Ascending aorta (tissue), 2 donors: ENCODE measurements around the gene NEURL4. TPM values are rescaled to one million over a fixed set of nuclear protein-coding genes. Genes with fewer than 3 reads are reported as not detected.
A peak's percentile ranks its signal among the peaks of the same experiment; 100 is the strongest.

Source experiments
- DNase-seq, 2 donors: peaks; one replicate each; pipeline ENCODE4 v3.0.0-alpha.2; 2019; ENCODE audit warnings: low spot score in 2 of 2
- H3K27ac ChIP-seq, 2 donors: fragments of 200-600 bp; sonication (generic); one replicate each; pipeline ENCODE4 v1.5.1; 2016 to 2017; ENCODE audit warnings: mild to moderate bottlenecking in 1 of 2
- H3K27me3 ChIP-seq: fragments of 200-600 bp; sonication (generic); one replicate; pipeline ENCODE4 v1.5.1; 2017
- H3K36me3 ChIP-seq, 2 donors: fragments of 200-600 bp; sonication (generic); one replicate each; pipeline ENCODE4 v1.5.1; 2016
- H3K4me1 ChIP-seq, 2 donors: fragments of 200-600 bp; sonication (generic); one replicate each; pipeline ENCODE4 v1.5.1; 2016 to 2017; ENCODE audit warnings: mild to moderate bottlenecking in 1 of 2
- H3K4me3 ChIP-seq, 2 donors: fragments of 200-600 bp; sonication (generic); one replicate each; pipeline ENCODE4 v1.5.1; 2016 to 2017; ENCODE audit warnings: mild to moderate bottlenecking in 1 of 2
- H3K9me3 ChIP-seq, 2 donors: fragments of 200-600 bp; sonication (generic); one replicate each; pipeline ENCODE4 v1.5.1; 2016
- CTCF ChIP-seq, 3 experiments: fragments of 200-600 bp in 2 of 3; fragments of 450-650 bp in 1 of 3; sonication (generic) in 2 of 3; IDR thresholded peaks; one replicate each; pipeline ENCODE4 v1.5.1; 2016 to 2019; ENCODE audit warnings: antibody characterized with exemption in 3 of 3, mild to moderate bottlenecking in 1 of 3, moderate library complexity in 1 of 3
- intact Hi-C: fragments of 100-400 bp; cut with DNase I; formaldehyde crosslinking; loops from one replicate; pipeline ENCODE4 v1.15.1; 2023
- total RNA-seq: library from RNA; depleted of rRNA; stranded (reverse); fragments of >200 nt; gene quantifications from one replicate; pipeline ENCODE4 v1.1.0, GENCODE V29; 2016

NEURL4 gene
- total RNA-seq, 1 donor from 2014 or later = 22.0 TPM

- no peak for TF ChIP-seq CTCF (IDR thresholded peaks at IDR 0.05)
- Histone ChIP-seq H3K4me1 (peaks cover 10 to 25% of the 10 kb centered on the region in 2 donors), H3K27me3 (no peaks in the 10 kb centered on the region), H3K9me3 (no peaks in the 10 kb centered on the region), H3K36me3 (peaks cover 60 to 63% of the 10 kb centered on the region in 2 donors), H3K27ac (peak overlapping the region; percentile 93 to 95), H3K4me3 (peak overlapping the region; percentile 81 to 88)
- intact Hi-C loops = loop anchor here (1.0 kb wide), 1 partner anchor 14 kb away; the partner anchor contains the start of gene NEURL4
- DNase-seq = no peak
Observed at GRCh38 chr17:7315570-7316235, 13.4 kb downstream of the NEURL4 start.

GRCh38 chr17:7314719-7315569 lies 14.2 kb downstream of the NEURL4 start, which contains the start of gene GPS2:
GPS2 (minus strand) TSS chr17:7315360; CDS start chr17:7315052, 308 bp downstream.
- Histone ChIP-seq H3K4me1 (peaks cover 10 to 33% of the 10 kb centered on the region in 2 donors), H3K36me3 (peaks cover 60 to 64% of the 10 kb centered on the region in 2 donors), H3K4me3 (peak within 1 kb of the TSS; percentile 81 to 88), H3K27me3 (no peaks in the 10 kb centered on the region), H3K9me3 (no peaks in the 10 kb centered on the region), H3K27ac (peak within 1 kb of the TSS; percentile 93 to 95)
- no peak for TF ChIP-seq CTCF (IDR thresholded peaks at IDR 0.05)
- intact Hi-C loops = loop anchor here (1.0 kb wide), 1 partner anchor 14 kb away; the partner anchor contains the start of gene NEURL4
- peak; percentile 61 to 96 for DNase-seq

- H3K27ac ChIP-seq = peak overlapping the region; percentile 93 to 95
- TF ChIP-seq CTCF (IDR thresholded peaks at IDR 0.05) = no peak
- peak overlapping the region; percentile 81 to 88 for H3K4me3 ChIP-seq
- intact Hi-C loops = no loop called here
- DNase-seq = no peak
- H3K27me3 ChIP-seq = no peaks in the 10 kb centered on the region
- H3K4me1 ChIP-seq = peaks cover 13 to 41% of the 10 kb centered on the region in 2 donors
- H3K36me3 ChIP-seq = peaks cover 66 to 67% of the 10 kb centered on the region in 2 donors
- no peaks in the 10 kb centered on the region for H3K9me3 ChIP-seq
Observed at GRCh38 chr17:7313890-7314718, 15.0 kb downstream of the NEURL4 start.

- intact Hi-C loops = no loop called here
- Histone ChIP-seq H3K4me1 (peaks cover 13 to 45% of the 10 kb centered on the region in 2 donors), H3K36me3 (peaks cover 59% of the 10 kb centered on the region in 2 donors)
Observed at GRCh38 chr17:7313088-7313889, 15.8 kb downstream of the NEURL4 start.

More at GRCh38 chr17:7313088-7313889, 15.8 kb downstream of the NEURL4 start:
- Histone ChIP-seq H3K4me3 (peak overlapping the region in 1 of 2 donors; percentile 6), H3K27me3 (no peaks in the 10 kb centered on the region), H3K9me3 (no peaks in the 10 kb centered on the region), H3K27ac (no peak overlapping the region)
- peak in 1 of 3 experiments; percentile 6 for TF ChIP-seq CTCF (IDR thresholded peaks at IDR 0.05)
- no peak for DNase-seq
